NCI-H1092 (cell line): Measurements from ENCODE around the gene PCDH9.

Experiments
- DNase-seq: peaks from one replicate; lab custom pipeline; 2025; lab: John Stamatoyannopoulos, UW

PCDH9 gene

DNA sequence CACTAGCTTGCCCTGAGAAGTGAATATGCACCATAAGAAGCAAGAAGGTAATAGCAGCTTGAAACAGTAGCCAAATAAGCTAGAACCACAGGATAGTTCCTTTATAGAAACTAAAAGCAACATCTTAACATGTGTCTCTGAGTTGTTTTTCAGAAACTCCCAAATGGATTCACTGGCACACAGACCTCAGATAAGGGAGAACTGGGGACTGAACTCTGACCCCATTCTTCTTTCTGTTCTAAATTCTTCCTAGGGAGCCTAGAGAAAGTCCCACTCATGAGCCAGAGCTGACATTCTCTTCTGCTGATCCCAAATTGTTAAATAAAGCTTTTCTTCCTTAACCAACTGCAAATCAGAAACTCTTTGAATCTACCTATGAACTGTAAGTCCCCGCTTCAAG is 146.1 kb downstream of the PCDH9 start:
- no peak for DNase-seq

DNA sequence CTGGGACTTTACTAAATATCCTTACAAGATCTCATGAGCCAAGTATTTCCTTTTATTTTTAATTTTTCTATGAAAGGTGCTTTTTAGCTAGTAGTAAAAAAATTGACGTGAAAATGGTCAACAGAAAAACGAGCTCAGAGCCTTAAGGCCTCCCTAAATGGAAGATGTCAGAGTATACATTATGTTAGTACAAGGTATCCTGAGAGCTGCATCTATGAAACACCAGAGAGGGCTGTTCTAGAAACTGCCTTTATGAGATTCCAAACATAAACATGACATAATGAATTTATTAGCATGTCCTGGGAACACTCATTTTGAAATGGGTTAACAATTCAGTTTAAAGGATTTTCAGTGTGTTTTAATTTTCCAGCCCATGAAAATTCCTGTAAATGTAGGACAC is 146.6 kb downstream of the PCDH9 start:
- DNase-seq, result no peak

DNA sequence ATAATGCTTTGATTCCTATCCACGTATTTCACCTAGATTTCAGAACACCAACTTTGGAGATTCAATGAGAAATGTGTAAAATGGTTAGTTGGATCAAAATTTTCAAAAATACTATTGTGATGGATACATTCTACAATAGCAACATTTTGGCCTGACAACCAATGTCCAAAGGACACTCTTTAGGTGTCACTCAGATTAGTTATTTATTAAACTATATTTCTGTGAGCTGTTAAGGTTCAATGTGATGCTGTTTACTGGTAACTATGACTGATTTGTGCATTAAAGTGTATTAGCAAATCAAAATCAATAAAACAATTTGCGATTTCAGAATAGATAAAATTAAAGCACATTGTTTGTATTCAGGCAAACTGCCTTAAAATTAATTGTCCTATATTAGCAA is 149.8 kb downstream of the PCDH9 start:
- DNase-seq, result no peak

DNA sequence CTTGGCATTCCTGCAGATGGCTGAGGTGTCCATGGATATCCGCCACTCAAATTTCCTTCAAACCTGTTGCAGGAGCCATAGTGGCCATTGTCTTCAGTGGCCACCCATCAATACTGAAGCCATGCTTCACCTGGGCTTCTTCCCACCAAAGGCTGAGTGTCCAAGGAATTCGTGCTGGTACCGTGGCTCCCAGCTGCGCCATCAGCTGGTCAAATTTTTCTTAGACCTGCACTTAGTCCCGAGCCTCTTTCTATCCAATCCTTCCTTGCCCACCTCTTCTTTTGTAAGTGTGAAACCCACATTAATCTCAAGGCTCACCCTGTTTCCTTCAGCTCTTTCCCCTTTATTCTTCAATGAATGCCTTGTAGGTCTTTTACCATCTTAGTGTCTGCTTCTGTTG is 152.1 kb downstream of the PCDH9 start:
- no peak for DNase-seq

DNA sequence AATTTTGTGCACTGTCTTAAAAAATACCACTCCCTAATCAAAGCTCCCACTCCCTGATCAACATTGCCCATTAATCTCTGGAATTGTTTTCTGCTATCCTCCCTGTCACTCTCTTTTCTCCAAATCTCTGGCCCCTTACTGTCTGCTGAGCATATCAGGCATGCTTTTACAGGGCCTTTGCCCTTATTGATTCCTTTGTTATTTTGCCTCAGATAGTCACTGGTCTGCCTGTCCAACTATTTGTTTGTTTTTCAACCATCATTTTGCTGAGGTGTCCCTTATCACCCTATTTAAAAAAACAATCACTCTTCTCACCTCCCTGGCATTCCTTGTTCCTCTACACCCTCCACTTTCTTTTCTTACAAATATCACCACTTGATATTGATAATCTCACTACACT is 153.0 kb downstream of the PCDH9 start:
- no peak for DNase-seq

DNA sequence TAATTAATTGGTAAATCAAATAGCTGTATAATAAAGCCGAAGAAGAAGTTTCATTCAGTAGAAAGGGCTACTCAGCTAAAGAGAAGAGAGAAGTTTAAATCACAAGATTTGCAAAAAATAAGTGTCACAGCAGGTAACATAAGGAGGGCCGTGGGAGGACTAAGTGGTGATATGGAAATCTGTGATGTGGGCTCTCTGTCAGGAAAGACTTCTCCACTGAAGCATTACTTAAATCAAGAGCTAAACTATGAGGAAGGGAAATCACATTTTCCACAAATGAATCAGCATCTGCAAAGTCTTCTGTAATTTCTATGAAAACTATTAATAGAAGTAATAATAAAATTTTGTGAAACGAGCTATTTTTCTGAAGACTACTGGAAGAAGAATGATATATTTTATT is 153.8 kb downstream of the PCDH9 start:
- no peak for DNase-seq

DNA sequence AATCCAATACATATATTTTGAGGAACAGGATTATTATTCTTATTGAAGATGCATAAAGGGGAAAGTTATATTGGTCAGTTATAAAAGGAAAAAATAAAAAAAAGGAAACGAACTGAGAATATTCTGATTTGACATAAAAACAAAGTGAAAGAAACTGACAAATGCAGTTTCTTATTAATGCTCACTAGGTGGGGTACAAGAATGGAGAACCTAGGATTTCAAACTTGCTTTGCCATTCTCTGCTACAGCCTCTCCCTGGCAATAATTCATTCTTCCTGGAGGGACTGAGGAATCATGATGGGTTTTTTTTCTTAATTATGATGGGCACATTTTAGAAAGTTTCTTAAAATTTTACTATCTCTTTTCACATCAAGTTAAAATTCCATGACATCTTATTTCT is 154.9 kb downstream of the PCDH9 start:
- no peak for DNase-seq

DNA sequence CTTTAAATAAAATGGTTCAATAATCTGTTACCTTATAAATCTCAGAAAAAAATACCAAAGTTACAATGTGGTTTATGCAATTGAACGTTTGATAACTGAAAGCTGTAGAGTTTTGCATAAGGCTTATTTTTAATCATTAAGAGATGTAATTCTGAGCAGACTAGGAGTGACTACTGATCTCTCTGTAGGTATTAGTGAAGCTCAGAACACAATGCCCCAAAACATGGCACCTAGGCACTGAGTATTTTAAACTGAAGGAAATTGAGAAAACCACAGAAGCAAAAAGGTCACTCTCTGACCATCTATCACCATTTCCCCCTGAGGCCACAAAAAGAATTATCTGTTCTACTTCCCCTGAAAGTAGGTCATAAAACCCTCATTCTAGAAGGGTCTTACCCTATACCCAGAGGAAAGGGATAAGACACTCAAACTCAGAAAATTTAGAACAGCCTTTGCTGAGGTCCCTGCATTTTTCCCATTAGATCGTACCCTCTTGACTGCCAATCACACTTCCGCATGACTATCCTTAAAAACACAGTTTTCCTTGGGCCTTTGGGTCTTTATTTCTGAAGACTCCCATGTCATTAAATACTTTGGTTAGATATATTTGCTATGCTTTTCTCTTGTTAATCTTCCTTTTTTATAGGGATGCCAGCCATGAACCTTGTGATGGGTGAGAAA is 158.1 kb downstream of the PCDH9 start:
- DNase-seq, result no peak

DNA sequence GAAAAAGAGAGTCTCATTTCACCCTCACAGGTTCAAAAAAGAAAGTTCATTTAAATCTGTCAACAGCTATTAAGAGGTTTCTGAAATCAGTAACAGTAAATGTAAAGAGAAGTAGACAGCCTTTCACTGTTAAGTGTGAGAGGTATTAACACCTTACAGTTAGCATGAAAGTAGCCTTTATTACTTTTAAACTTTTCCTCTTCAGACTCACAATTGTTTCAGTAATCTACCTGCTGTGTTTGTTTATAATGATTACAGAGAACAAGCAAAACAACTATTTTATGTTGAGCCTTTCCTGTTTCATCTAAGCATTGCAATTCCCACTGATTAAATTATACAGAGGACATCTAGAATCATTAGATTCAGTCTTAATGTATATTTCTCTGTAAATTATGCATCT is 159.8 kb downstream of the PCDH9 start:
- no peak for DNase-seq

DNA sequence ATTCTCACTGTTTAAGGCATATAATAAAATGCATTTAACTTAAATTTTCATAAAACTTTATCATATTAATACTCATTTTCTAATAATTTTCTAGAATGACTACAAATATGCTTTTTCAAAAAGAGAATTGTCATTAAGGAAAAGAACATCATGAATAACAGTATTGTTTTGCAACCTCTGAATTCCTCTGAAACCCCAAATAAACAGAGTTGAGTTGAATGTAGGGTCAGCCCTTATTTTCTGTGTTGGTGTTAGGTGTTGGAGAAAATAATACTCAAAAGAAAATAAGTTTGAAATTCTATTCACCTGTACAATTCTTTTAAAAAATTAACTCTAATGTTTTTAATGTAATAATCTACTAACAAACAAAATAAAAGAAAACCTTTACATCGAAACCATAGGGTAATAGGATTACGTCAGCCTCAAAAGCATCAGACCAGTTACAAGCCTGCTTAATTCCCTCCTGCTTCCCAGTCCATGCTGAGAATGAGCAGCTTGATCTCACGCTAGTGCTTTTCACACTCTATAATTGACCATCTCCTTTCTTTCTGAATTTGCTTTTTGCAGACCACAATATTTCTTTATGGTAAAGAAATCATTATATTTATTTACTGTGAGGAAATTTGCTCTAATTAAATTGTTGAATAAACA is 160.9 kb downstream of the PCDH9 start:
- DNase-seq, result no peak

DNA sequence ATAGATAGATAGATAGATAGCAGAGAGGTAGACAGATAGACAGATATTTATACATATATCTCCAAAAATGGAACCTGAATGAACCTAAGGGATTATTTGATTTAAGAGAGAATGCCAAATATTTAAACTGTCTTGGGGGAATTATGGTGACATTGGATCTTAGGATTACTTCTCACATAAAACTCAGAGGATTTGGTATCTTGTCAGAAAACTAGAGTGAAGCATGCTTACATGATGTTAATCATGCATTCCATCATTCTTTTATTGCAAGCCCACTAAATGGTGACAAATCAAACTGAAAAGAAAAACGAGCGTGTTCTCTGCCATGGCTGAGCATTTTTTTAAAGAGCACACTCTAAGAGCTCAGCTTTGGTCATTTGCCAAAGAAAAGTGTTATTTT is 165.2 kb downstream of the PCDH9 start:
- no peak for DNase-seq

DNA sequence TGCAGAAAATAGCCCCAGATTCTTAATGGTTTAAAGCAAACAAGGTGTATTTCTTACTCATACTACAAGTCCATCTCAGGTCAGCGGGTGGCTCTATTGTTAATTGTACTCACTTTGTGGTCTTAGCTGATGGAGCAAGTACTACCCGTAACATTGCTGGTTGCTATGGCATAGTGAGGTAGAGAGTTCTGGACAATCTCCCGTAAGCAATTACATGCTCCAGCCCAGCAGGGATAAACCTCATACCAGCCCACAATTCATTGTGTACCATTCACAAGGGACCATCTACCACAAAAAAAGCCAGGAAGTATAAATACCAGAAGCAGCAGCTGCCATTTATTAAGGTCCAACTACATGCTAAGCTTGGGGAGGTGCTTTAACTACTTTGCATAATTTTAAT is 167.1 kb downstream of the PCDH9 start:
- peak; percentile 26 for DNase-seq

DNA sequence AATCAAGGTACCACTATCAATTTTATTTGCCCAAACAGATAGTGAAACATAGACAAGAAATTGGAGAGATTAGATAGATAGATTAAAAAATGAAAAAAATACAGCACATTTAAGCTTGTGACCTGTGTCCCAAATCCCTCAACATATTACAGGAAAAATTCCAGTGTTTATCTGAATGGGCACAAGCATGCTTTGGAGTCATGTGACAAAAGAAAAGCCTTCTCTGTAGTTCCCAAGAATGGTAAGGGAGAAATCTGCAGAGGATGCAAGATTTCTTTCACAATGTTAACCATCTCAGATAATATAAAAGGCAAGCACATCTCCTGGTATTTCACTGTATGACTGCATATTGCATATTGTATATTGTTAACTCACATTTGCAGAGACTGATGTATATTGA is 168.0 kb downstream of the PCDH9 start:
- DNase-seq, result no peak

DNA sequence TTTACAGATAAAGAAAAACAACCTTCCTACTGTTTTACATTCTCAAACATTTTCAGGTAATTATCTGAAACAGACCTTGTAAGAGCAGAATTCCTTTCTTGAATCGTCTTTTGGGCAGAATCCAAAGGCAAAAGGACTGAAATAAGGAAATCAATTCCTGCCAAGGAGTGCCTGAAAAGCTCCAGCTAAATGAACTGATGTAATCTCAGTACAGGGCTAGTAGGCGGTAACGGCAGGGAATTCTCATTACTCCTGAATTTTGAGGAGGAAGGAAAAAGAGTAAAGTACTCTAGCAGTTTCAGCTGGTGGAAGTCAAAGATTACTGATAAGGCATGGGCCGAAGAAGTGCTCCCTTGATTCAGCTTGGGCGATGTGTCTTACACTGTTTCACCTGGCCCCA is 168.4 kb downstream of the PCDH9 start:
- DNase-seq, result no peak

DNA sequence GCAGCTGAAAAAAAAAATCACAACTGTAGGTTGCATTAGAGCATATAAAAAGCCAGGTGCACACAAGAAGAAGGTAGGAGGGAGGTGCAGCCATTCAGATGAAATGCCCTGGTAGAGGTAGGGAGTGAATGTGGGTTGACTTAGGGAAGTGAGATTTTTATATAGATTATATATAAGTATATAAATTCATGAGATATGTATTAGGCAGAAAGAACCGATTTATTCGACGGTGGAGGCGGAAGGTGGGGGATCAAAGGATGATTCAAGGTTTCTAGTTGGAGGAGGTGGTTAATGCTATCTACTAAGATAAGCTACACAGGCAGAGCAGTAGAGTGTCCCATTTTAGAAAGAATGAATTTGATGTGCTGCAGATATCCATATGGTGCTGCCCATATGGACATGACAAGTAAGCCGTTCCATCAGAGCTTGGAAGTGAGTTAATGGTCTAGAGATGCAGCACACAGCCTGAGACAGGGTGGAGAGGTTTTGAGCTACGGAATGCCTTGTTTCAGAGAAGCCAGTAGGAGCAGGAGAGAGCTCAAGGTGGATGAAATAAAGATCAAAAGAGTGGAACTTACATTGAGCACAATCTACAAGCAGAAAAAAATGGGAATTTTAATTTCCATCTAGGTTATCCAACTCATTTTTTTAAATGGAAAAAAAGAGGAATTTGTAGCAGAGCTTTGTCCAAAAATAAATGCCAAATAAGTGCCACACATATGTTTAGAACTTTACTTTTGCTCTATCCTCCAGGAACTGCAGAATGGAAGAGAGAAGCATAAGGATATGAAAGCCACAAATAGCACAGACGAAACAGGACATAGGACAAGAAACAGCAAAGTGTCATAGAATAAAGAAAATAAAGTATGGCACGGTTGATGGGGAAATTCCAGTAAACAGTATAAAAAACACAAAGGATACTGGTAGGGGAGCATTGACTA is 177.3 kb downstream of the PCDH9 start:
- DNase-seq, result no peak

DNA sequence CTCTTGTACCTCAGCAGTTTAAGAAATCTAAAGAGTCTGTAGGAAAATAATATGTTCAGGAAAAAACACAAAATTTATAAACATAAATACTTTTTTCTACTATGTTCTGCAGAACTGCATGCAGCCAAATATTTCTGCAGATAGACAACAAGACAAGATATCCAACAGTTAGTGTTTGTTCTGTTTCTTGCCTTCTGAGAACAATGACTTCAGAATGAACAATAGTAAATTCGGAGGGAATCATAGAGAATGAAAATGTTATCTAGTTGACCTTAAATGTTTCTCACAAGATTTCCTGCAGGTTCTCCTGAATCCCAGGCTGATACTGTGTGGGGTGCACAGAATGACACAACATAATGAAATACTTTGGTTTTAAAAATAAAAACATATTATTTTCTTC is 180.4 kb downstream of the PCDH9 start:
- no peak for DNase-seq

DNA sequence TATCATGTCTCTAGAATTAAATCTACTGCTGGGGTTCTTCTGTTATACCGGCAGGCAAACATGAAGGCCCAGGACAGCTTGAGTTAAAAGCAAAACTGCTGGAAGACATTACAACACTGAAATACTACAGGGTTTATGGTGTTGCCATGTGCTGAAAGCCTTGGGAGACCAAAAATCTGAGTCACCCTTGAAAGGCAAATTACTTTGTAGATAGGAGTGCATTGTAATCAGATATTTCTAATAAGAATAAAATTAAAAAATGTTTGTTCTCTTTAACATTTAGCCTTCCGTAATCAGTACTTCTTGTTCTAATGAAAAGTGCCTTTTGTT is 181.3 kb downstream of the PCDH9 start:
- DNase-seq, result no peak

DNA sequence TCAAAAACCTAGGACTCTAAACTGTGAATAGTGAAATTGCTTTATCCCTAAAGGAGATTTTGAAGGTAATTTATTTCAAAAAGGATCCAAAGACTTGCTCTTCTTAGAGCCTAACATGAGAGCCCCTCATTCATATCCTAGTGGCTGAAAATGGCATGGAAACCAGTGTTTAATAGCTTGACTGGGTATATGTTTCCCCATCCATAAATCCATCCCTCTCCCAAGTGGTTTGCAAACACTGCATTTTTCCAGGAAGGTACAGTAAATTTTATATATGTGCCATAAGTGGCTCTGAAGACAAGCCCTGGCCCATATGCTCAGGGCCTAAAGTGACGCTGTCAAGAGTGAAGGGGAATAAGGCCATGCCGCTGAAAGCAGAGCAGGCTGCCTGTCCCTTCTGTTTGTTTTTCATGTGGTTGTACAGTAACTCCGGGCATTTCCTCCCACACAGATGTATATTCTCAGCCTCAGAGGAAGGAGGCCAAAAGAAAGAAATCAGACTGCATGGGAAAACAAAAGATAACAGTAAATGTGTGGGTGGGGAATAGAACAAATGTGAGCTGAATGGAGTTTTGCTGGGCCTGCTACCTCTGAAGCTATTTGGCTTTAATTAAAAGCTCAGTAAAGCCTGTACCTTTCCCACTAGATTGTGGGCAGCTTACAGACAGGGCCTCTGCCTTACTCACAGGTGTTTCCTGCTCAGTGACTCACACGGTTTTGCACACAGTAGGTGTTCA is 181.9 kb downstream of the PCDH9 start:
- no peak for DNase-seq

DNA sequence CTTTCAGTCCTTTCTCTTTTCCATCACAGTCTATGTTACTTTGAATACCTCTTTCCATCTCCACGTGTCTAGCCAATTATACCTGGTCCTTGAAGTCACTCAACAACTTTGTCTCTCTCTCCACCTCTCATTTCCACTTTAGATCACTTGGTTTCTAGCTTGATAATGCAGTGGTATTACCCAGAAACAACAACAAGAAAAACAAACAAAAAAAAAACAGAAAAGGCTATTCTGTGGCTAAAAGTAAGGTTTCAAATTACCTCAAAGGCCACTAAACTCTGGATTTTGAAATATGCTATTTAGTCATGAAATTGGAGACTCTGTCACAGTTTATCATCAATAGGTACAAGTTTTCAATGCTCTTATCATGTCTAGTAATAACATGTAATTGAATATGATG is 184.8 kb downstream of the PCDH9 start:
- DNase-seq, result no peak

DNA sequence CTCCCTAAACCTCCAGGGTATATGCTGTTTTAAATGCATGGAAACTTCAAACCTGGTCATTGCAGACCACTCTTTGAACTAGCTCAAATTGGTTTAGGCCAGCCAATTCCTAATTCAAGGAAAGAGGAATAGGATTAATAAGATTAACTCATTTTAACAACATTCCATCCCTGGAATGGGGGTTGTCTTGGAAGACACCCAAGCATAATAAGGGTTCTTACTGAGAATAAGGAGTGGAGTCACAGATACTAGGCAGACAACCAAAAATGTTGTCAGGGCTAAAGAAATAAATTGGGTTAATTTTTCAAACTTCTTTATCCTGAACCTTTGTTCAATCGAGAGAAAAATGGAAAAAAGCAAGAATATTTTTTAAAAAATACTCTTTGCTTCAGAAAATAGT is 186.2 kb downstream of the PCDH9 start:
- no peak for DNase-seq

DNA sequence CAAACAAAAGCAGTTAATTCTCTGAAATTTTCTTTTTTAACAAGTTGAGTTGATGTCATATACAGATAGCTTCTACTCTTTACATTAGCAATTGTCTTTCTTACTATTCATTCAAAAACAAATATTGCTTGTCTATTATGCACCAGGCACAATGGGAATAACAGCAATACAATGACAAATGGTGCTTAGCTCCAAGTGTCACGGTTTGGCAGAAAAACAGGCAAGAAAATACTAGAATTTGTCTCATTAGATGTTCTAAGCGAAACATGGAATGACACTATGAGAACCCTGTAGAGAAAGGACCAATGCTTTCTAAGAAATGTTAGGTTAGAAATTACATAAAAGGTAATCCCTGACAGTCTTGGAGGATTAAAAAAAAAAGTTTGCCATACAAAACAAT is 187.6 kb downstream of the PCDH9 start:
- DNase-seq, result no peak

DNA sequence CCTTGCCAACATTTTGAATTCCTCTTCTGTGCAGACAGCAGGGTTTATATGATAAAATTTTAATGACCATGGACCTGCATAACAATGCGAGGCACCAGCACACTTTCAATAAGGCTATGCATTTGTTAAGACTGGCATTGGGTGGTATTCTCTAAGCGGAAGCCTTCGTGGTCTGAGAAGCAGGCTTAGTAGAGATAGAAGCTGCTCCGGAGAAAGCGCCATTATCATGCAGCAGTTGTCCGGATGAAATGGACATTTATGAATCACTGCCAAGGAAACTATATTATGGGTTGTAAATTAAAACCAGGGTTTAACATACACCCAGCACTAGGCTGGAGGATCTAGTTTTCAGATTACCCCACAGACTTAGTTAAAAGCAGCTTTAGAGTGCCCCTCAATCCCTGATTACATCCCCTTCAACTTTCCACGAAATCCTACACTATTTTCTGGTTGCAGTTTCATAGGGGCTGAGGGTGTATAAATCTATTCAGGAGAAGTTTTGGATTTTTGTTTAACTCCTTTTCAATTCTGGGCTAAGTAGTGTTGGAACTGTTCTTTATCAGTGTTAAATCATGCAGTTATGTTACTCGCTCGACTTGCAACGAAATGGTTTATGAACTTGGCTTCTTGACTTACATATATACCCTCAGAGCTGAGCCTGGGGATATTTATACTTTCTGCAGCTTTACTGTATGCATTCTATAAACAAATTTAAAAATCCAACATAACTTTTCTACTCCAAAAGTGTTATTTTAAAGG is 193.3 kb downstream of the PCDH9 start:
- DNase-seq, result no peak
